Tibial nerve (tissue), 4 donors: ENCODE results near the gene SUSD1.

Experiments used
- CTCF ChIP-seq, 5 experiments: fragments of 200-600 bp in 3 of 5; fragments of 450-650 bp in 2 of 5; sonication (generic) in 3 of 5; IDR thresholded peaks; one replicate each; pipeline ENCODE4 v1.5.1; 2016 to 2019; ENCODE audit warnings: antibody characterized with exemption in 5 of 5, mild to moderate bottlenecking in 3 of 5, moderate library complexity in 2 of 5
- EP300 ChIP-seq, 2 donors: sonication (generic); formaldehyde crosslinking; IDR thresholded peaks; one replicate each; pipeline ENCODE4 v1.6.1; 2017; ENCODE audit warnings: antibody characterized with exemption in 2 of 2, mild to moderate bottlenecking in 1 of 2

GRCh38 chr9:112193572-112194288, 18.6 kb upstream of the SUSD1 start:
- TF ChIP-seq CTCF (IDR thresholded peaks at IDR 0.05), result no peak
- TF ChIP-seq EP300 (IDR thresholded peaks at IDR 0.05), result no peak
